ENCODE measurements around the gene PERM1. TPM values are rescaled to one million over a fixed set of nuclear protein-coding genes. Genes with fewer than 3 reads are reported as not detected.
"Not testable (repeated sequence)": the region's sequence is repeated elsewhere in the genome, so short reads cannot be mapped to it uniquely, and the experiment has no call there.

PERM1 gene
- total RNA-seq, result 10 to 100 TPM; 44.4 to 78.0 (median 57.4) TPM
- polyA plus RNA-seq, result 112 TPM
- long read RNA-seq, donor 1, transcript PERM1-202 (3 exons, 3,340 nt), result major isoform, 37 of 111 reads
- long read RNA-seq, donor 1, partial matches to known transcripts, result 26 of 111 reads
- long read RNA-seq, donor 1, other reads (novel, unspliced or antisense), result 45 of 111 reads
- long read RNA-seq, donor 2, transcript PERM1-202 (3 exons, 3,340 nt), result major isoform, 57 of 175 reads
- long read RNA-seq, donor 2, partial matches to known transcripts, result 38 of 175 reads
- long read RNA-seq, donor 2, other reads (novel, unspliced or antisense), result 80 of 175 reads
- long read RNA-seq, donor 3, transcript PERM1-202 (3 exons, 3,340 nt), result major isoform, 91 of 213 reads
- long read RNA-seq, donor 3, partial matches to known transcripts, result 31 of 213 reads
- long read RNA-seq, donor 3, other reads (novel, unspliced or antisense), result 90 of 213 reads
- long read RNA-seq, donor 4, transcript PERM1-202 (3 exons, 3,340 nt), result major isoform, 42 of 97 reads
- long read RNA-seq, donor 4, partial matches to known transcripts, result 34 of 97 reads
- long read RNA-seq, donor 4, other reads (novel, unspliced or antisense), result 20 of 97 reads

DNA sequence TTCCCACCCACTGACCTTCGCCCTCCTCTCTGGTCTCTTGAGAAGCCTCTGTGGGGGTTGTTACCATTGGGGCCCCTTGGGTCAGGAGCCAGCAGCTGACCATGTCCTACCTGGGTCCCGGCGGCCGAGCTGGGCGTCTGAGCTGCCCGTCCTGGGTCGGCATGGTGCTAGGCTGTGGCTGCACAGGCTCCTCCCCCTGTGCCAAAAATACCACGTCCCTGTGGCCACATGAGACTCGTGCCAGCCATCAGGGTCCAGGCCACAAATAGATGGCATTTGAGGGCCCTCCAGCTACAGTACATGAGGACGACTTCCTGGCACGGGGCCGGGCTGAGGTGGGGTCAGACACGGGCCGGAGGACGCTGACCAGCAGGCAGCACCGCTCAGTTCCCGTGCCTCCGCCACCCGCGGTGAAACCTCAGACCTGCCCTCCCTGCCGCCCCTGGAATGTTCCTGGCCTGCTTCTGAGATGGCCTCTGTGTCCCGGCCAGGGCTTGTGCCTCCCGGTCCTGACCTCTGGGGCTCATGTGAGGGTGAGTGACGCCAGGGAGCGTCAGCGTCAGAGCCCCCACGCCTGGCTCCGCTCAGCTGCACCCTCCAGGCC lies at the start of gene PERM1:
Gene PERM1, minus strand, starts transcription at position 139 of the 604 bp plus-strand sequence. CDS start 1,064 bp downstream, outside the sequence.
- ATAC-seq (peak; percentile 67 to 68), DNase-seq (peak; percentile 70 to 89 (median 85))
- WGBS, result 52% methylated on average over 28 of the region's 28 CpGs
- Histone ChIP-seq H3K9me3 (ENCODE audit: control insufficient read depth, low read length) (no peaks in the 10 kb centered on the region), H3K27ac (ENCODE audit: low read length) (peak within 1 kb of the TSS; percentile 81), H3K27me3 (ENCODE audit: control insufficient read depth, insufficient read depth) (no peaks in the 10 kb centered on the region), H3K4me3 (ENCODE audit: low read length) (peak within 1 kb of the TSS; percentile 12), H3K4me1 (ENCODE audit: control insufficient read depth, insufficient read depth, low read length) (no peaks in the 10 kb centered on the region)
- intact Hi-C loops (cut with DNase I), result loop anchor here in 1 of 4 donors (5.0 kb wide), 1 partner anchor 80 kb away; no protein-coding TSS in a partner anchor

DNA sequence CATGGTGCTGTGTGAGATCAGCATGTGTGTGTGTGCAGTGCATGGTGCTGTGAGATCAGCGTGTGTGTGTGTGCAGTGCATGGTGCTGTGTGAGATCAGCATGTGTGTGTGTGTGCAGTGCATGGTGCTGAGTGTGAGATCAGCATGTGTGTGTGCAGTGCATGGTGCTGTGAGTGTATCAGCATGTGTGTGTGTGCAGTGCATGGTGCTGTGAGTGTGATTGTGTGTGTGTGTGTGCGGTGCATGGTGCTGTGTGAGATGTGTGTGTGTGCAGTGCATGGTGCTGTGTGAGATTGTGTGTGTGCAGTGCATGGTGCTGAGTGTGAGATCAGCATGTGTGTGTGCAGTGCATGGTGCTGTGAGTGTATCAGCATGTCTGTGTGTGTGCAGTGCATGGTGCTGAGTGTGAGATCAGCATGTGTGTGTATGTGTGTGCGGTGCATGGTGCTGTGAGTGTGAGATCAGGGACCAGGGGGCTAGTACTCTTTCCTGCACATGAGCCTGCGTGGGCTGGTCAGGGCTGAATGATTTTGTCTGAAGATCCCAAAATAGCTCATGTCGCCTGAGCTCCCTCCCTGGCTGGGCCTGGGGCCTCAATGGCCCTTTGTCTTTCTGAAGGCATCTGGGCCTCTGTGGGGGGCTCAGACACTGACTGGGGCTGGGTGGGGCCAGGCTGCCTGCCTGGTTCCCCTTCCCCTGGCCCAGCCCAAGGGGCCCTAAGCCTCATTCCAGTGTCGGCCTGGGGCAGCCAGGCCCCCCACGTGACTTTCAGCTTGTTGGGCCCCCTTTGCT lies 49.2 kb upstream of the PERM1 start:
- DNase-seq; H3K27me3 ChIP-seq (ENCODE audit: control insufficient read depth, insufficient read depth); H3K4me3 ChIP-seq (ENCODE audit: low read length); H3K4me1 ChIP-seq (ENCODE audit: control insufficient read depth, insufficient read depth, low read length); H3K9me3 ChIP-seq (ENCODE audit: control insufficient read depth, low read length); H3K27ac ChIP-seq (ENCODE audit: low read length); intact Hi-C loops (cut with DNase I); ATAC-seq: not testable (repeated sequence)
- WGBS, result 68% methylated on average over 7 of the region's 7 CpGs

- Histone ChIP-seq H3K4me3 (ENCODE audit: low read length) (no peak overlapping the region), H3K27ac (ENCODE audit: low read length) (no peak overlapping the region), H3K4me1 (ENCODE audit: control insufficient read depth, insufficient read depth, low read length) (no peaks in the 10 kb centered on the region), H3K9me3 (ENCODE audit: control insufficient read depth, low read length) (no peaks in the 10 kb centered on the region), H3K27me3 (ENCODE audit: control insufficient read depth, insufficient read depth) (no peaks in the 10 kb centered on the region)
- ATAC-seq, result no peak
- intact Hi-C loops (cut with DNase I), result no loop called here
- DNase-seq, result no peak
- WGBS, result 86% methylated on average over 17 of the region's 17 CpGs
Measured at GRCh38 chr1:1027791-1028190, 45.9 kb upstream of the PERM1 start.

DNA sequence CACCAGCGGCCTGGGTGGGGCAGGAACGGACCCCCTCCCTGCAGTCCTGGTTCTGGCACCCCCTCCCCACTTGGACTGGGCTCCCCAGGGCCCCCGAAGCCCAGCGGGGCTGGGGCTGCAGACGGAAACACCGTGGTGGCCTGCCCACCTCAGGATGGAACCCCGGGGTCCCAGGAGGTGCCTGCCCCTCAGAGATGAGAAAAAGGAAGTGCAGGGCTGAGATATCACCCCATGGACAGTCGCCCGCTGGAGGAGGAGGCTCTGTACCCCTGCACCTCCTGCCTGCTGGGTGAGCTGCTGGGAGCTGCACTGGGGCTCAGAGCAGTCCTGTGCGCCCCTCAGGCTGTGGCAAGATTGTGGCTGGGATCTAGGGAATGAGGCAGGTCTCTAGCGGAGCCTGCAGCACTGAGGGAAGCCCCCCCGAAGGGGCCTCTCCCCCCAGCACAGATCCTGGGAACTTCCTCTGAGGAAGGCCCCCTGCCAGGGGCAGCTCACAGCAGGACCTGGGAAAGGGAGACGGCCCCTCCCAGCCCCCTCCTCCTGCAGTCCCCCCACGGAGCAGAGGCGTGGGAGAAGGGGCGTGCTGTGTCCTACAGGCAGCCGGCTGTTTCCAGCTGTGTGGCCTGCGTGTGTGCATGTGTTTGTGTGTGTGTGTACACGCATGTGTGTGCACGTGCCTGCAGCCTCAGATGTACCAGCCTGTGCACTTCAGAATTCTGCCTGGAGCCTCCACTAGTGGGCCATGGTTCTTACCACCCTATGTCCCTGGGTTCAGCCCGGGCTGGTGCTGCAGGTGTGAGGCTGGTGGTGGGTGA lies 44.9 kb upstream of the PERM1 start:
- Histone ChIP-seq H3K9me3 (ENCODE audit: control insufficient read depth, low read length) (no peaks in the 10 kb centered on the region), H3K27me3 (ENCODE audit: control insufficient read depth, insufficient read depth) (no peaks in the 10 kb centered on the region), H3K27ac (ENCODE audit: low read length) (no peak overlapping the region), H3K4me3 (ENCODE audit: low read length) (no peak overlapping the region), H3K4me1 (ENCODE audit: control insufficient read depth, insufficient read depth, low read length) (no peaks in the 10 kb centered on the region)
- 65% methylated on average over 21 of the region's 21 CpGs for WGBS
- no peak for DNase-seq
- intact Hi-C loops (cut with DNase I), result no loop called here
- ATAC-seq, result no peak

DNA sequence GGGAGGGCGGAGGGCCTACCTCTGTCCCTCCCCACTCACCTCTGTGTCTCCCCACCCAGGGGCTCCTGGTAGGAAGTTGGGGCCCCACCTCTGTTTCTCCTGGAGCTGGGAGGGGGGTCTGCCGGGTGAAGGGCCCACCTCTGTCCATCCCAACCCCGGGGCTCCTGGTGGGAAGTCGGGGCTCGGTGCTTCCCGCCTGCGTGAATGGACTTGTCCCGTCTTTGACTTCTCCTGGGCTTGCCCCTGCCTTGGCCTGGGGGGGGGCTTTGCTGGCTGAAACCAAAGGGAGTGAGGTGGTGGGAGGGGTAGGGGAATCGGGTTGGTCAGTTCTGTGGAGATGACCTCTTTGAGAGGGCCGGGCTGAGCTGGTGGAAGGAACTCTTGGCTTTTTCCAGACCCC lies 43.8 kb upstream of the PERM1 start:
- 82% methylated on average over 10 of the region's 10 CpGs for WGBS
- intact Hi-C loops (cut with DNase I), result no loop called here
- H3K4me1 ChIP-seq (ENCODE audit: control insufficient read depth, insufficient read depth, low read length), result no peaks in the 10 kb centered on the region

GRCh38 chr1:1024771-1025699 lies 43.1 kb upstream of the PERM1 start:
- H3K27ac ChIP-seq (ENCODE audit: low read length), result no peak overlapping the region
- ATAC-seq (peak; percentile 29 to 61), DNase-seq (peak in 1 of 3 donors; percentile 65)
- no peaks in the 10 kb centered on the region for H3K27me3 ChIP-seq (ENCODE audit: control insufficient read depth, insufficient read depth)
- H3K4me3 ChIP-seq (ENCODE audit: low read length), result no peak overlapping the region
- H3K4me1 ChIP-seq (ENCODE audit: control insufficient read depth, insufficient read depth, low read length), result no peaks in the 10 kb centered on the region
- no peaks in the 10 kb centered on the region for H3K9me3 ChIP-seq (ENCODE audit: control insufficient read depth, low read length)
- 47% methylated on average over 31 of the region's 31 CpGs for WGBS
- intact Hi-C loops (cut with DNase I), result no loop called here

More for the DNA sequence above, 43.8 kb upstream of the PERM1 start:
- Histone ChIP-seq H3K27me3 (ENCODE audit: control insufficient read depth, insufficient read depth) (no peaks in the 10 kb centered on the region), H3K9me3 (ENCODE audit: control insufficient read depth, low read length) (no peaks in the 10 kb centered on the region), H3K27ac (ENCODE audit: low read length) (no peak overlapping the region), H3K4me3 (ENCODE audit: low read length) (no peak overlapping the region)
- ATAC-seq, result peak in 1 of 2 donors; percentile 68
- no peak for DNase-seq

DNA sequence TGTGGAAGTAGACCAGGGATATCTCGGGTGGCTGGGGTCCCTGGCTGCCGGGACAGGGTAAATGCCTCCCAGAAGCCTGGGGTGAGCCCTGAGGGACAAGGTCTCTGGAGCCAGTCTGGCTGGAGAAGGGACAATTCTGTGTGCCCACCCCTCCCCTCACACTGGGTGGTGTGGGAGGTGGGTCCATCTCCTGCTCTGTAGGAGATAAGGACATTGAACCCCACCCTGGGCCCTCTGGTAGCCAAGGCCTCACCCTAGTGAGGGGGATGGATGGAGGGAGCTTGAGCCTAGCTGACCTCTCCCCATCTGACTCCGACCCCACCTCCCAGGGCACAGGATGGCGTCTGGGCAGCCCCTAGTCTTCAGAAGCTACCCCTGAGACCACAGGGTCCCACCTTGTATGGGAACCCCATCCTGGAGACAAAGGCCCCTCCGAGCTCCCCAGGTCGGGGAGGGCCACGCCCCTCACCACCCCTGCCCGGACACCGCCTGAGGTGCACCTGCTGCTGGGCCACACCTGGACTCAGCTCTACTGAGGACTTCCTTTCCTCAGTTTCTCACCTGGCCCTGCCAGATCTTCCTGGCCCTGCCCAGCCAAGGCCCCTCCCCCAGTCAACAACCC lies 42.4 kb upstream of the PERM1 start:
- ATAC-seq, result no peak
- no peaks in the 10 kb centered on the region for H3K4me1 ChIP-seq (ENCODE audit: control insufficient read depth, insufficient read depth, low read length)
- H3K4me3 ChIP-seq (ENCODE audit: low read length), result no peak overlapping the region
- peak in 1 of 3 donors; percentile 58 for DNase-seq
- 92% methylated on average over 9 of the region's 9 CpGs for WGBS
- H3K27me3 ChIP-seq (ENCODE audit: control insufficient read depth, insufficient read depth), result no peaks in the 10 kb centered on the region
- H3K9me3 ChIP-seq (ENCODE audit: control insufficient read depth, low read length), result no peaks in the 10 kb centered on the region
- intact Hi-C loops (cut with DNase I), result no loop called here
- no peak overlapping the region for H3K27ac ChIP-seq (ENCODE audit: low read length)

DNA sequence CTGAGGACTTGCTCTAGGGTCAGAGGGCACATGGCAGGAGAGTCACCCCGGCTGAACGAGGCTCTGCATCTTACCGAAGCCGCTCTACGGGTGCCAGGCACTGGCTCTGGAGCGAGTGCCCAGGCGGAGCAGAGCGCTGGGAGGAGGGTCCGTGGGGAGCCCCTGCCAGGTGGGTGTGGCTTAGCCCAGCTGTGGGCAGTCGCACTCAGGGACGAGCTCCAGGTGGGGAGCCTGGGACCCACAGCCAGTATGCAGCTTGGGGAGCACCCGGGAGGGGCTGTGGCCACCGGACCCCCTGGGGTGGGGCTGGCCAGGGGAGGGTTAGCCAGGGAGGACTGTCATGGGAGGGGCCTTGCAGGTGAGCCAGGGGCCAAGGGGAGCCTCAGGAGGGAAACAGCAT lies 41.8 kb upstream of the PERM1 start:
- DNase-seq (peak in 2 of 3 donors; percentile 60 to 61), ATAC-seq (no peak)
- Histone ChIP-seq H3K27me3 (ENCODE audit: control insufficient read depth, insufficient read depth) (no peaks in the 10 kb centered on the region), H3K27ac (ENCODE audit: low read length) (no peak overlapping the region), H3K9me3 (ENCODE audit: control insufficient read depth, low read length) (no peaks in the 10 kb centered on the region), H3K4me3 (ENCODE audit: low read length) (no peak overlapping the region), H3K4me1 (ENCODE audit: control insufficient read depth, insufficient read depth, low read length) (no peaks in the 10 kb centered on the region)
- WGBS, result 77% methylated on average over 13 of the region's 13 CpGs
- intact Hi-C loops (cut with DNase I), result no loop called here

GRCh38 chr1:1022302-1023009 lies 40.6 kb upstream of the PERM1 start:
- Histone ChIP-seq H3K27me3 (ENCODE audit: control insufficient read depth, insufficient read depth) (no peaks in the 10 kb centered on the region), H3K4me3 (ENCODE audit: low read length) (no peak overlapping the region), H3K9me3 (ENCODE audit: control insufficient read depth, low read length) (no peaks in the 10 kb centered on the region), H3K27ac (ENCODE audit: low read length) (no peak overlapping the region), H3K4me1 (ENCODE audit: control insufficient read depth, insufficient read depth, low read length) (no peaks in the 10 kb centered on the region)
- 75% methylated on average over 27 of the region's 27 CpGs for WGBS
- intact Hi-C loops (cut with DNase I), result no loop called here
- ATAC-seq, result no peak
- peak in 1 of 3 donors; percentile 60 for DNase-seq
